Posterior cingulate gyrus (tissue), 11 donors: ENCODE data around the gene TTLL9.

Experiments used
- DNase-seq, 10 donors: peaks; one replicate each; pipeline versions ENCODE4 v3.0.0 to v3.0.0-alpha.2; 2020 to 2021; ENCODE audit warnings: mixed read lengths in 3 of 10
- intact Hi-C: fragments of 100-400 bp; cut with DNase I; formaldehyde crosslinking; loops from one replicate; pipeline ENCODE4 v1.15.1; 2023

The TTLL9 gene

GRCh38 chr20:31870726-31871617 lies 538 bp downstream of the TTLL9 start:
- DNase-seq: no peak
- intact Hi-C loops: loop anchor here (5.0 kb wide), 1 partner anchor 81 kb away; the partner anchor contains the start of gene PDRG1

GRCh38 chr20:31871618-31871954 lies 1.2 kb downstream of the TTLL9 start:
- no peak for DNase-seq
- intact Hi-C loops: loop anchor here (5.0 kb wide), 1 partner anchor 81 kb away; the partner anchor contains the start of gene PDRG1

- DNase-seq: no peak
- intact Hi-C loops: loop anchor here (5.0 kb wide), 1 partner anchor 80 kb away; the partner anchor contains the start of gene PDRG1
Observed at GRCh38 chr20:31872406-31872805, 2.0 kb downstream of the TTLL9 start.

GRCh38 chr20:31875671-31876070 lies 5.2 kb downstream of the TTLL9 start:
- DNase-seq: no peak
- intact Hi-C loops: no loop called here

GRCh38 chr20:31877684-31878083 lies 7.2 kb downstream of the TTLL9 start:
- intact Hi-C loops: no loop called here
- no peak for DNase-seq

- intact Hi-C loops: no loop called here
Observed at GRCh38 chr20:31879143-31879987, 8.9 kb downstream of the TTLL9 start.

GRCh38 chr20:31881945-31882344 lies 11.5 kb downstream of the TTLL9 start:
- intact Hi-C loops: no loop called here
- DNase-seq: no peak

More at GRCh38 chr20:31879143-31879987, 8.9 kb downstream of the TTLL9 start:
- peak; percentile 87 to 99 (median 94) for DNase-seq

- no peak for DNase-seq
- intact Hi-C loops: no loop called here
Observed at GRCh38 chr20:31883829-31884228, 13.4 kb downstream of the TTLL9 start.

GRCh38 chr20:31890646-31891045 lies 20.2 kb downstream of the TTLL9 start:
- intact Hi-C loops: no loop called here
- DNase-seq: no peak

- DNase-seq: no peak
- intact Hi-C loops: no loop called here
Observed at GRCh38 chr20:31894980-31895675, 24.7 kb downstream of the TTLL9 start.

- DNase-seq: no peak
- intact Hi-C loops: no loop called here
Observed at GRCh38 chr20:31896049-31896448, 25.6 kb downstream of the TTLL9 start.

- intact Hi-C loops: no loop called here
- DNase-seq: no peak
Observed at GRCh38 chr20:31897541-31897940, 27.1 kb downstream of the TTLL9 start.

- DNase-seq: no peak
- intact Hi-C loops: no loop called here
Observed at GRCh38 chr20:31901615-31902014, 31.2 kb downstream of the TTLL9 start.

GRCh38 chr20:31903627-31904386 lies 33.4 kb downstream of the TTLL9 start:
- intact Hi-C loops: no loop called here
- no peak for DNase-seq

- intact Hi-C loops: no loop called here
- DNase-seq: no peak
Observed at GRCh38 chr20:31906001-31906400, 35.6 kb downstream of the TTLL9 start.

- no peak for DNase-seq
- intact Hi-C loops: no loop called here
Observed at GRCh38 chr20:31907046-31907445, 36.6 kb downstream of the TTLL9 start.

- DNase-seq: no peak
- intact Hi-C loops: no loop called here
Observed at GRCh38 chr20:31908016-31908415, 37.6 kb downstream of the TTLL9 start.

- intact Hi-C loops: no loop called here
- DNase-seq: no peak
Observed at GRCh38 chr20:31908424-31908823, 38.0 kb downstream of the TTLL9 start.

- intact Hi-C loops: no loop called here
- DNase-seq: no peak
Observed at GRCh38 chr20:31909253-31910070, 39.0 kb downstream of the TTLL9 start.
